Measurements from ENCODE around the gene RSPO4.

DNA sequence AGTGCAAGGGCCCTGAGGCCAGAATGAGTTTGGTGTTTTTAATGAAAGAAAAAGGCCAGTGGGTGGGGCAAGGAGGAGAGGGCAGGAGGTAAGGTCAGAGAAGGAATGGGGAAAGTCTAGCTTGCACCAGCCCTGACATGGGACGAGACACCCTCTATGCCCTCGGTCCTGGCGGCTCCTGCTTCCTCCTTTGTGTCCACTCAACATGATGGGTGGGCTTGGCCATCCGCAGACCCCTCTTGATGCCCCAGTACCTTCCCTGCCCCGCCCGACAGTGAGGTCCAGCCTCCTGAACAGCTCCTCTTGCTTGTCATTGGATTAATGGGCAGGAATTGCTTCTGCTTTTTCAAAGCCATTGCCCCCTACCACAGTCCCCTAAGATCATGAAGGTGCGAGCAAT is 52.4 kb downstream of the RSPO4 start:
- TF ChIP-seq, protein P1, sequence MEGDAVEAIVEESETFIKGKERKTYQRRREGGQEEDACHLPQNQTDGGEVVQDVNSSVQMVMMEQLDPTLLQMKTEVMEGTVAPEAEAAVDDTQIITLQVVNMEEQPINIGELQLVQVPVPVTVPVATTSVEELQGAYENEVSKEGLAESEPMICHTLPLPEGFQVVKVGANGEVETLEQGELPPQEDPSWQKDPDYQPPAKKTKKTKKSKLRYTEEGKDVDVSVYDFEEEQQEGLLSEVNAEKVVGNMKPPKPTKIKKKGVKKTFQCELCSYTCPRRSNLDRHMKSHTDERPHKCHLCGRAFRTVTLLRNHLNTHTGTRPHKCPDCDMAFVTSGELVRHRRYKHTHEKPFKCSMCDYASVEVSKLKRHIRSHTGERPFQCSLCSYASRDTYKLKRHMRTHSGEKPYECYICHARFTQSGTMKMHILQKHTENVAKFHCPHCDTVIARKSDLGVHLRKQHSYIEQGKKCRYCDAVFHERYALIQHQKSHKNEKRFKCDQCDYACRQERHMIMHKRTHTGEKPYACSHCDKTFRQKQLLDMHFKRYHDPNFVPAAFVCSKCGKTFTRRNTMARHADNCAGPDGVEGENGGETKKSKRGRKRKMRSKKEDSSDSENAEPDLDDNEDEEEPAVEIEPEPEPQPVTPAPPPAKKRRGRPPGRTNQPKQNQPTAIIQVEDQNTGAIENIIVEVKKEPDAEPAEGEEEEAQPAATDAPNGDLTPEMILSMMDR (conservative IDR thresholded peaks at IDR 0.05): no peak
- no peak for TF ChIP-seq EZH2 (IDR thresholded peaks at IDR 0.05; ENCODE audit: low read depth)

Measured in PC-9 (cell line).